HL-60 (cell line): ENCODE data around the gene PPME1.

Source experiments
- DNase-seq, 2 experiments: peaks; one replicate each; pipeline ENCODE4 v3.0.0-alpha.2; 2010 to 2020; ENCODE audit warnings: low read depth in 1 of 2, low spot score in 1 of 2
- H3K27ac ChIP-seq: fragments of 250-450 bp; sonication (Bioruptor Pico); replicated peaks from 2 replicates; pipeline ENCODE4 v1.5.1; 2020; ENCODE audit warnings: mild to moderate bottlenecking, moderate library complexity
- H3K27me3 ChIP-seq: fragments of 250-450 bp; sonication (Bioruptor Pico); 2 replicates; pipeline ENCODE4 v1.5.1; 2021; ENCODE audit warnings: mild to moderate bottlenecking, moderate library complexity; ENCODE audit not compliant: insufficient read depth, poor library complexity, severe bottlenecking
- H3K4me3 ChIP-seq: replicated peaks from 2 replicates; pipeline ENCODE4 v1.5.1; 2011; ENCODE audit warnings: mild to moderate bottlenecking, control low read depth, low read length; ENCODE audit not compliant: insufficient read depth
- CTCF ChIP-seq: IDR thresholded peaks from one replicate; pipeline ENCODE4 v1.5.1; 2011; ENCODE audit warnings: low read length, control low read depth, inconsistent platforms; ENCODE audit not compliant: insufficient read depth
- GABPA ChIP-seq: IDR thresholded peaks from 2 replicates; pipeline ENCODE4 v1.6.1; 2012; ENCODE audit warnings: low read depth
- POLR2AphosphoS5 ChIP-seq: IDR thresholded peaks from 2 replicates; pipeline ENCODE4 v1.6.1; 2012; ENCODE audit warnings: low read depth
- REST ChIP-seq: IDR thresholded peaks from 2 replicates; pipeline ENCODE4 v1.6.1; 2012; ENCODE audit warnings: low read depth; ENCODE audit not compliant: insufficient replicate concordance
- SPI1 ChIP-seq: IDR thresholded peaks from 2 replicates; pipeline ENCODE4 v1.6.1; 2012; ENCODE audit warnings: low read depth, mild to moderate bottlenecking, borderline replicate concordance

The PPME1 gene

GRCh38 chr11:74265256-74265655, 94.2 kb downstream of the PPME1 start:
- H3K27me3 ChIP-seq: no peaks in the 10 kb centered on the region
- no peak overlapping the region for H3K4me3 ChIP-seq
- no peak for DNase-seq
- H3K27ac ChIP-seq: no peak overlapping the region
- TF ChIP-seq SPI1 (no peak), CTCF (no peak), GABPA (no peak), REST (no peak)

- no peak for TF ChIP-seq SPI1
- no peak for TF ChIP-seq CTCF
- no peak for TF ChIP-seq REST
- no peak for TF ChIP-seq GABPA
- no peak for TF ChIP-seq POLR2AphosphoS5
- no peak overlapping the region for H3K4me3 ChIP-seq
- no peaks in the 10 kb centered on the region for H3K27me3 ChIP-seq
- DNase-seq: no peak
- H3K27ac ChIP-seq: no peak overlapping the region
These were observed 95.9 kb downstream of the PPME1 start for GRCh38 chr11:74267014-74267413.

DNA sequence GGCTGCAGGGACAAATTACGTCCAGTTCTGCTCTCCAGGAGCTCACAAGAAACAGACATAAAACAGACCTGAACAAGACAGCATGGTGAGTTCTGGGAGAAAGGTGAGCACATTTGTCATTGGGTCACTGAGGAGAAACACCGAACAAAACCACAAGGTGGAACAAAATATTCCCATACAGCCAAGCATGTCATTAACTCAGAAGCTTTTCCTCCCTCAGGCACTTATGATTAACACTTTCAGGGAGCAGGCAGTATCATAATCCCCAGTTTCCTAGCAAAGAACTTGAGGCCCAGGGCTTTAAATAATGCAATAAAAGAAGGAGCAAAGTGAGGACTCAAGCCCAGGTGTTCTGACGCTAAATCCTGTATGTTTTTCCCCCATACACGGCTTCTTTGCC, 97.4 kb downstream of the PPME1 start:
- DNase-seq: no peak
- Histone ChIP-seq H3K27me3 (no peaks in the 10 kb centered on the region), H3K4me3 (no peak overlapping the region), H3K27ac (no peak overlapping the region)
- TF ChIP-seq SPI1 (no peak), POLR2AphosphoS5 (no peak), REST (no peak), GABPA (no peak), CTCF (no peak)
